Pulmonary artery endothelial cell (primary cell): Measurements from ENCODE around the gene TMEM54. TPM values are rescaled to one million over a fixed set of nuclear protein-coding genes. Genes with fewer than 3 reads are reported as not detected.

Source experiments
- DNase-seq: peaks from one replicate; pipeline ENCODE4 v3.0.0-alpha.2; 2011; ENCODE audit warnings: low read depth, low spot score
- total RNA-seq: library from RNA; depleted of rRNA; stranded (reverse); fragments of >200 nt; gene quantifications from 2 replicates; pipeline ENCODE4 v1.2.3, GENCODE V29; 2014

The TMEM54 gene
- total RNA-seq, 1 donor from 2014 or later: 53.0 TPM

GRCh38 chr1:32881871-32882850 is 19.0 kb downstream of the TMEM54 start:
- DNase-seq: no peak

- no peak for DNase-seq
Observed at GRCh38 chr1:32881291-32881690, 19.9 kb downstream of the TMEM54 start.

GRCh38 chr1:32878637-32879041 is 22.6 kb downstream of the TMEM54 start:
- no peak for DNase-seq

- no peak for DNase-seq
Observed at GRCh38 chr1:32878183-32878582, 23.0 kb downstream of the TMEM54 start.

GRCh38 chr1:32877211-32878110 is 23.7 kb downstream of the TMEM54 start:
- DNase-seq: no peak

- DNase-seq: no peak
Observed at GRCh38 chr1:32876341-32877210, 24.6 kb downstream of the TMEM54 start.

- DNase-seq: no peak
Observed at GRCh38 chr1:32874860-32875752, 26.1 kb downstream of the TMEM54 start.

GRCh38 chr1:32873484-32873883 is 27.7 kb downstream of the TMEM54 start:
- no peak for DNase-seq

GRCh38 chr1:32872192-32872460 is 29.1 kb downstream of the TMEM54 start:
- DNase-seq: no peak

GRCh38 chr1:32871364-32872191 is 29.6 kb downstream of the TMEM54 start:
- no peak for DNase-seq

GRCh38 chr1:32870615-32871363 is 30.4 kb downstream of the TMEM54 start, which contains the start of gene FNDC5:
TSS of gene FNDC5 (minus strand) at chr1:32870912.
- no peak for DNase-seq

- DNase-seq: no peak
Observed at GRCh38 chr1:32869923-32870614, 31.1 kb downstream of the TMEM54 start.

GRCh38 chr1:32868806-32869455 is 32.3 kb downstream of the TMEM54 start:
- no peak for DNase-seq

- DNase-seq: no peak
Observed at GRCh38 chr1:32868085-32868484, 33.1 kb downstream of the TMEM54 start.

- no peak for DNase-seq
Observed at GRCh38 chr1:32867671-32868070, 33.5 kb downstream of the TMEM54 start.

- no peak for DNase-seq
Observed at GRCh38 chr1:32867151-32867550, 34.0 kb downstream of the TMEM54 start.

GRCh38 chr1:32865639-32866405 is 35.4 kb downstream of the TMEM54 start:
- no peak for DNase-seq
